Activated CD4-positive, alpha-beta T cell treated with anti-CD3 and anti-CD28 coated beads, Interleukin-2, amount 10 ng/mL, durations not matched to agents 7 days and 5 days (primary cell): ENCODE data around the gene VTI1A. TPM values are rescaled to one million over a fixed set of nuclear protein-coding genes. Genes with fewer than 3 reads are reported as not detected.

ENCODE experiments used
- CTCF ChIA-PET: fragments of 350-600 bp; sonication (Branson Sonifier 250); formaldehyde crosslinking; loops from one replicate; lab custom pipeline; 2021; ENCODE audit warnings: antibody characterized with exemption; lab: Charles Lee
- POLR2A ChIA-PET: fragments of 350-600 bp; sonication (Branson Sonifier 250); formaldehyde crosslinking; loops from one replicate; lab custom pipeline; 2021; ENCODE audit warnings: antibody characterized with exemption; lab: Charles Lee
- DNase-seq: peaks from one replicate; pipeline ENCODE4 v3.0.0-alpha.2; 2020
- H3K27ac Mint-ChIP-seq: one replicate; pipeline ENCODE4 v1.8.0; 2021; ENCODE audit warnings: mild to moderate bottlenecking, moderate library complexity, mixed read lengths
- H3K27me3 Mint-ChIP-seq: one replicate; pipeline ENCODE4 v1.8.0; 2021; ENCODE audit warnings: mixed read lengths
- H3K36me3 Mint-ChIP-seq: one replicate; pipeline ENCODE4 v1.8.0; 2021; ENCODE audit warnings: low read depth, mixed read lengths
- H3K4me1 Mint-ChIP-seq: one replicate; pipeline ENCODE4 v1.8.0; 2021; ENCODE audit warnings: mixed read lengths
- H3K4me3 Mint-ChIP-seq: one replicate; pipeline ENCODE4 v1.8.0; 2021; ENCODE audit warnings: mild to moderate bottlenecking, moderate library complexity, mixed read lengths
- H3K9me3 Mint-ChIP-seq: one replicate; pipeline ENCODE4 v1.8.0; 2021; ENCODE audit warnings: mixed read lengths
- total RNA-seq, 2 experiments: library from RNA; stranded (reverse); gene quantifications; one replicate each; pipeline ENCODE4 v1.2.3, GENCODE V29; 2021

The VTI1A gene
- total RNA-seq, 2 experiments from 2014 or later, result 39.6 to 41.5 TPM

DNA sequence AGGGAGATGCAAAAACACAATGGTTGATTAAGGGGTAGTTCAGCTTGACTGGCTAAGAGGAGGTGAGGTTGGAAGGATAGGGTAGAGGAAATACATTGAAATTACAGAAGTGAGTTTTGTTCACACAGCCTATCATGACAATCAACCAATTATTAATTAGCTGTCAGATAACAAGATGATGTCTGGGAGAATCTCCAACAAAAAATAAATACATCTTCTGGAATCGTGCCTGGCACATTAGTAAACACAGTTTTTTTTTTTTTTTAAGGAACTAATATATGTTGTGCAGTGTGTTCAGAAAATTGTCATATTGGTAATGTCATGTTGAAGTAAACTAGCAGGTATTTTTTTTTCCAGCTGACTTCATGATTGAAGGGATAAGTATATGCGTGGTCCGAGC lies 171.8 kb downstream of the VTI1A start:
- Mint-ChIP-seq H3K4me1 (no peaks in the 10 kb centered on the region), H3K4me3 (no peak overlapping the region), H3K27me3 (no peaks in the 10 kb centered on the region), H3K36me3 (peaks cover 4% of the 10 kb centered on the region), H3K27ac (no peak overlapping the region), H3K9me3 (peaks cover 9% of the 10 kb centered on the region)
- DNase-seq, result no peak
- ChIA-PET POLR2A (no interaction called here), CTCF (no interaction called here)

DNA sequence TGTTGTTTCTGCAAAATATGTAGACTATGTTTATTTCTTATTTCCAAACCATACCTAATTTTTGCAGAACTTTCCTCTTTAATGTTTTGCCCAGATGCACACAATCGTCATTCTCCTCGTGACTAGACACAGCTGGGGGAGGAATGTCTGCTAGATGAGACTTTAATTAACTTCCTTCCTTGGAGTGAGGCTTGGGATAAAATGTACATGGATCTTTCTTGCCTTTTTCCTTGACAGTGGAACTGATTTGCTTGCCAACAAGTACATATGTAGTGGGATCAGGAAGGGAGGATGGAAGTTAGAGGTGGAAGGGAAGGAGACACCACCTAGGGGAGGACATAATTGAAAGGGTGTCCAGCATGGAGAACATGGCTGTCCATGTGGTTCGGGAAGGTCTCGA lies 172.5 kb downstream of the VTI1A start:
- Mint-ChIP-seq H3K4me3 (no peak overlapping the region), H3K36me3 (peaks cover 4% of the 10 kb centered on the region), H3K9me3 (peaks cover 8% of the 10 kb centered on the region), H3K27me3 (no peaks in the 10 kb centered on the region), H3K27ac (no peak overlapping the region), H3K4me1 (no peaks in the 10 kb centered on the region)
- DNase-seq, result no peak
- ChIA-PET POLR2A (no interaction called here), CTCF (no interaction called here)

DNA sequence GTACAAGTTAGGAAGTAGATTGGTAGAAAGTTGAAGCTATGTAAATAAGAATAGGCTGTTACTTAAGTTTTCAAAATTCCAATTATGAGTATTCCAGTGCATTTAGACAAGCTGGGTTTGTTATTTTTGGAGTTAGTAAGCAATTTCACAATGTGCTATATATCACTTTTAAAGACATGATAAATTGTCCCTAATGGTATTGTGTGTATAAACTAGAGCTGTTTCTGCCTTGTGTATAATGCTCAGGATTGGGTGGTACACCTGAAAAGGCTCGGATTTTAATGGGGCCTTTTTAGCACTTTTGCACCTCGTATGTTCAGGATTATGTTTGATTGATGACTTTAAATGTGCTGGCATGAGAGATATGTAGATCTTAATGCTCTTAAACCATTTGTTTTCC lies 175.8 kb downstream of the VTI1A start:
- Mint-ChIP-seq H3K27ac (no peak overlapping the region), H3K9me3 (no peaks in the 10 kb centered on the region), H3K27me3 (no peaks in the 10 kb centered on the region), H3K36me3 (no peaks in the 10 kb centered on the region), H3K4me3 (no peak overlapping the region), H3K4me1 (no peaks in the 10 kb centered on the region)
- POLR2A ChIA-PET, result no interaction called here
- DNase-seq, result no peak
- CTCF ChIA-PET, result no interaction called here

- no peak overlapping the region for H3K27ac Mint-ChIP-seq
- no peaks in the 10 kb centered on the region for H3K9me3 Mint-ChIP-seq
- ChIA-PET CTCF (no interaction called here), POLR2A (no interaction called here)
- H3K27me3 Mint-ChIP-seq, result no peaks in the 10 kb centered on the region
- no peaks in the 10 kb centered on the region for H3K4me1 Mint-ChIP-seq
- H3K4me3 Mint-ChIP-seq, result no peak overlapping the region
- H3K36me3 Mint-ChIP-seq, result no peaks in the 10 kb centered on the region
- no peak for DNase-seq
Observed at GRCh38 chr10:112624546-112625048, 177.6 kb downstream of the VTI1A start.

- no peak overlapping the region for H3K4me3 Mint-ChIP-seq
- no peak overlapping the region for H3K27ac Mint-ChIP-seq
- H3K4me1 Mint-ChIP-seq, result no peaks in the 10 kb centered on the region
- H3K9me3 Mint-ChIP-seq, result no peaks in the 10 kb centered on the region
- no peaks in the 10 kb centered on the region for H3K36me3 Mint-ChIP-seq
- CTCF ChIA-PET, result no interaction called here
- no peaks in the 10 kb centered on the region for H3K27me3 Mint-ChIP-seq
- no peak for DNase-seq
- POLR2A ChIA-PET, result no interaction called here
Observed at GRCh38 chr10:112628951-112629609, 182.1 kb downstream of the VTI1A start.

- DNase-seq, result no peak
- Mint-ChIP-seq H3K36me3 (no peaks in the 10 kb centered on the region), H3K9me3 (no peaks in the 10 kb centered on the region), H3K4me1 (no peaks in the 10 kb centered on the region), H3K27me3 (no peaks in the 10 kb centered on the region), H3K4me3 (no peak overlapping the region), H3K27ac (no peak overlapping the region)
- POLR2A ChIA-PET, result no interaction called here
- CTCF ChIA-PET, result no interaction called here
Observed at GRCh38 chr10:112631501-112632400, 184.7 kb downstream of the VTI1A start.

- CTCF ChIA-PET, result no interaction called here
- Mint-ChIP-seq H3K4me3 (no peak overlapping the region), H3K9me3 (no peaks in the 10 kb centered on the region), H3K27ac (no peak overlapping the region), H3K27me3 (no peaks in the 10 kb centered on the region), H3K36me3 (no peaks in the 10 kb centered on the region), H3K4me1 (no peaks in the 10 kb centered on the region)
- POLR2A ChIA-PET, result no interaction called here
- no peak for DNase-seq
Observed at GRCh38 chr10:112634096-112634830, 187.2 kb downstream of the VTI1A start.

- no peak overlapping the region for H3K4me3 Mint-ChIP-seq
- no peaks in the 10 kb centered on the region for H3K36me3 Mint-ChIP-seq
- DNase-seq, result no peak
- ChIA-PET CTCF (no interaction called here), POLR2A (no interaction called here)
- H3K27me3 Mint-ChIP-seq, result no peaks in the 10 kb centered on the region
- no peaks in the 10 kb centered on the region for H3K4me1 Mint-ChIP-seq
- H3K9me3 Mint-ChIP-seq, result no peaks in the 10 kb centered on the region
- H3K27ac Mint-ChIP-seq, result no peak overlapping the region
Observed at GRCh38 chr10:112637901-112638300, 190.9 kb downstream of the VTI1A start.

- Mint-ChIP-seq H3K4me3 (no peak overlapping the region), H3K27ac (no peak overlapping the region), H3K36me3 (no peaks in the 10 kb centered on the region), H3K4me1 (no peaks in the 10 kb centered on the region), H3K9me3 (no peaks in the 10 kb centered on the region), H3K27me3 (no peaks in the 10 kb centered on the region)
- no peak for DNase-seq
- CTCF ChIA-PET, result no interaction called here
- POLR2A ChIA-PET, result no interaction called here
Observed at GRCh38 chr10:112639298-112639697, 192.3 kb downstream of the VTI1A start.

- no peak for DNase-seq
- Mint-ChIP-seq H3K27me3 (no peaks in the 10 kb centered on the region), H3K9me3 (no peaks in the 10 kb centered on the region), H3K4me3 (no peak overlapping the region), H3K36me3 (no peaks in the 10 kb centered on the region), H3K4me1 (no peaks in the 10 kb centered on the region), H3K27ac (no peak overlapping the region)
- ChIA-PET CTCF (no interaction called here), POLR2A (no interaction called here)
Observed at GRCh38 chr10:112640638-112641037, 193.6 kb downstream of the VTI1A start.

DNA sequence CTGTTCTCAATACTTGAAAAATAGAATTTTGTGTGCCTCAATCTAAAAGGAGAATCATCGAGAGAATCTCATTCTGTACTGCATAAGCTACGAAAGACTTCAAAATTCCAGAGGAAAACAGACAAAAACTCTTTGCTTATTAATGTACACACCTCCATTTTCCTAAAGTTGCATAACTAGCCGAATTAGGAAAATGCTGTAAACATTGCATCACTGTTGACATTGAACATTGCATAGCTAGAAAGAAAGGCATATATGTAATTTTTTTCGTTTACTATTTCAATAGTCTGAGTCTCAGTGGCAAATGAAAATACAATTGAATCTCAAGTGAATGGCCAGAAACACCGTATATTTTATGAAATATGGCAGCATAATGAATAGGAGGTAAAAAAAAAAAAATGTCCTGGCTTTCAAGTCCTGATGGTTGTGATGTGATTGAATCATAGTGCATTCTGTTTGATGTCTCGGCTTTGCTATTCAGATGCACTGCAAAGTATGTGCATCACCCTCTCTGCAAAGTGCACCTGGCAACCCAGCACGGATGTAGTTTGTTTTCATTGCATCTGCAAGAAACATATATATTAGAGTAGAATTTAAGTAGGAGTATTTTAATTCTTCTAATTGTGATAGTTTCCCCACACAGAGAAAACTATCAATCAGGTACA lies 196.7 kb downstream of the VTI1A start:
- H3K36me3 Mint-ChIP-seq, result no peaks in the 10 kb centered on the region
- H3K9me3 Mint-ChIP-seq, result no peaks in the 10 kb centered on the region
- H3K4me3 Mint-ChIP-seq, result no peak overlapping the region
- no peaks in the 10 kb centered on the region for H3K27me3 Mint-ChIP-seq
- H3K4me1 Mint-ChIP-seq, result no peaks in the 10 kb centered on the region
- POLR2A ChIA-PET, result no interaction called here
- no peak for DNase-seq
- CTCF ChIA-PET, result no interaction called here
- H3K27ac Mint-ChIP-seq, result no peak overlapping the region

- Mint-ChIP-seq H3K9me3 (no peaks in the 10 kb centered on the region), H3K27ac (no peak overlapping the region), H3K27me3 (no peaks in the 10 kb centered on the region), H3K4me1 (no peaks in the 10 kb centered on the region), H3K4me3 (no peak overlapping the region), H3K36me3 (no peaks in the 10 kb centered on the region)
- ChIA-PET CTCF (no interaction called here), POLR2A (no interaction called here)
- DNase-seq, result no peak
Observed at GRCh38 chr10:112644265-112644645, 197.2 kb downstream of the VTI1A start.
